Neuronal stem cell (in vitro differentiated cells): Measurements from ENCODE around the gene BRD3OS.

Experiments used
- DNase-seq: peaks from one replicate; pipeline ENCODE4 v3.0.0-alpha.2; 2013; ENCODE audit warnings: low spot score
- H2AFZ ChIP-seq: one replicate; pipeline ENCODE4 v1.6.1; 2013; ENCODE audit warnings: mild to moderate bottlenecking, low read length, inconsistent platforms
- H2AK5ac ChIP-seq: 2 replicates; pipeline ENCODE4 v1.6.1; 2013; ENCODE audit warnings: low read depth, mild to moderate bottlenecking, inconsistent platforms, low read length, moderate library complexity, mixed read lengths
- H2BK120ac ChIP-seq: 2 replicates; pipeline ENCODE4 v1.6.1; 2013; ENCODE audit warnings: low read depth, mild to moderate bottlenecking, inconsistent platforms, low read length, moderate library complexity, mixed read lengths
- H2BK12ac ChIP-seq: one replicate; pipeline ENCODE4 v1.6.1; 2013; ENCODE audit warnings: low read length, inconsistent platforms
- H2BK15ac ChIP-seq: 2 replicates; pipeline ENCODE4 v1.6.1; 2013; ENCODE audit warnings: mild to moderate bottlenecking, low read length, inconsistent platforms, mixed read lengths
- H2BK5ac ChIP-seq: one replicate; pipeline ENCODE4 v1.6.1; 2013; ENCODE audit warnings: inconsistent platforms, mild to moderate bottlenecking, low read length, moderate library complexity
- H3K14ac ChIP-seq: one replicate; pipeline ENCODE4 v1.6.1; 2013; ENCODE audit warnings: low read length, inconsistent platforms
- H3K18ac ChIP-seq: 2 replicates; pipeline ENCODE4 v1.6.1; 2013; ENCODE audit warnings: low read length, inconsistent platforms
- H3K23ac ChIP-seq: 2 replicates; pipeline ENCODE4 v1.6.1; 2013; ENCODE audit warnings: low read depth, mild to moderate bottlenecking, mixed read lengths, low read length, inconsistent platforms; ENCODE audit not compliant: poor library complexity
- H3K27ac ChIP-seq: replicated peaks from 3 replicates; pipeline ENCODE4 v1.5.1; 2013; ENCODE audit warnings: low read length, inconsistent platforms
- H3K27me3 ChIP-seq, 3 experiments: 2 replicates each; pipeline ENCODE4 v1.6.1; 2013; ENCODE audit warnings: low read length in 3 of 3, mild to moderate bottlenecking in 2 of 3, inconsistent platforms in 1 of 3, low read depth in 1 of 3, mixed read lengths in 1 of 3, moderate library complexity in 1 of 3; ENCODE audit not compliant: control insufficient read depth in 3 of 3, insufficient read depth in 3 of 3
- H3K36me3 ChIP-seq, 2 donors: replicated peaks in 1 of 2; 2 replicates each; pipeline ENCODE4 v1.6.1; 2013; ENCODE audit warnings: low read length in 2 of 2; ENCODE audit not compliant: control insufficient read depth in 2 of 2, insufficient read depth in 2 of 2
- H3K4ac ChIP-seq: 2 replicates; pipeline ENCODE4 v1.6.1; 2013; ENCODE audit warnings: inconsistent platforms, mild to moderate bottlenecking, low read length, moderate library complexity
- H3K4me1 ChIP-seq, 2 donors: 1 replicate in 1 of 2; 2 replicates in 1 of 2; pipeline ENCODE4 v1.6.1; 2013; ENCODE audit warnings: low read length in 2 of 2, low read depth in 1 of 2; ENCODE audit not compliant: control insufficient read depth in 2 of 2, insufficient read depth in 1 of 2
- H3K4me2 ChIP-seq: one replicate; pipeline ENCODE4 v1.6.1; 2013; ENCODE audit warnings: mild to moderate bottlenecking, low read length, inconsistent platforms; ENCODE audit not compliant: insufficient read depth, poor library complexity, severe bottlenecking
- H3K4me3 ChIP-seq, 2 donors: 2 replicates each; pipeline ENCODE4 v1.5.1; 2013; ENCODE audit warnings: low read length in 2 of 2, mild to moderate bottlenecking in 2 of 2, inconsistent platforms in 1 of 2, moderate library complexity in 1 of 2
- H3K79me1 ChIP-seq: one replicate; pipeline ENCODE4 v1.6.1; 2013; ENCODE audit warnings: low read depth, mild to moderate bottlenecking, inconsistent platforms, low read length, moderate library complexity
- H3K9ac ChIP-seq: one replicate; pipeline ENCODE4 v1.6.1; 2013; ENCODE audit warnings: mild to moderate bottlenecking, low read depth, low read length, inconsistent platforms; ENCODE audit not compliant: poor library complexity
- H3K9me3 ChIP-seq, 2 donors: replicated peaks in 1 of 2; 2 replicates each; pipeline versions ENCODE3 to v1.6.1; 2013; ENCODE audit warnings: low read length in 2 of 2, mild to moderate bottlenecking in 2 of 2, inconsistent platforms in 1 of 2, low read depth in 1 of 2, mixed read lengths in 1 of 2, moderate library complexity in 1 of 2; ENCODE audit not compliant: control insufficient read depth in 2 of 2, insufficient read depth in 1 of 2
- H4K8ac ChIP-seq: one replicate; pipeline ENCODE4 v1.6.1; 2013; ENCODE audit warnings: low read depth, mild to moderate bottlenecking, inconsistent platforms, low read length, moderate library complexity
- H4K91ac ChIP-seq: one replicate; pipeline ENCODE4 v1.6.1; 2013; ENCODE audit warnings: low read length, low read depth, mild to moderate bottlenecking, inconsistent platforms; ENCODE audit not compliant: poor library complexity
- WGBS, 2 donors: extraction: QIAGEN DNeasy Blood & Tissue Kit; methylation state at CpG; one replicate each; pipeline ENCODE4 v1.1.7; 2013; ENCODE audit warnings: missing lambda C conversion rate in 2 of 2, mixed read lengths in 1 of 2; ENCODE audit not compliant: insufficient read length in 2 of 2, insufficient replicate concordance in 1 of 2; ENCODE audit errors: extremely low coverage in 2 of 2; 5-methylcytosine and 5-hydroxymethylcytosine counted together

The BRD3OS gene

DNA sequence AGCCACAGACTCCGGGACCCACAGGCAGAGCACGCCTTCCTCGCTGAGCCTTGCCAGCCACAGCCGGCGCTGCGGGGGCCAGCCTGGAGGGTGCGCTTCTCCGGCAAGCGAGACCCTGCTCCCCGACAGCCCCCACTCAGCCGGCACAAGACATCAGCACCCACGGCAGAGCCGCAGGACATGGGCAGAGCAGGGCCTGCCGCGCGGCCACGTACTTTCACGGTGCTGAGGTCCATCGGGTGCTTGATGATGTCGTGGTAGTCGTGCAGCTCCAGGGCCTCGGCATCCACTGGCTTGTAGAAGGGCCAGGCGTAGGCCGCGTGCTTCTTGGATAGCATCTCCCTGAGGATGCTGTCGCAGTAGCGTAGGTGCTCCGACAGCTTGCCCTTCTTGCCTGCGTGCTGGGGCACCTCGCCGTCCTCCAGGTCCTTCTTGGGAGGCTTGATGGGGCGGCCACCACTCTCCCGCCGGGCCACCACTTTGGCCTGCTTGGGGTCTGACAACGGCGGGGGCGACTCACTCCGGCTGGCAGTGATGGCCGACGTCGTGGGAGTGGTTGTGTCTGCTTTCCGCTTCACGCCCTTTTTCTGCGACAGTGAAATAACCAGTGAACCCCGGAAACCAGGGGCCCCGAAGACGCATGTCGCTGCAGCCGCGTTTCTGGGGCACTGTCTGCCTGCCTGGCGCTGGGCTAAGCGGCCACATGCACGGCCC, 22.7 kb downstream of the BRD3OS start:
- WGBS, 2 donors: no CpG with 5 or more reads among the region's 53 CpGs
- peaks cover 89 to 98% of the 10 kb centered on the region in 2 donors for H3K36me3 ChIP-seq
- DNase-seq: no peak
- H3K14ac ChIP-seq: peak overlapping the region; percentile 21
- peaks cover 30% of the 10 kb centered on the region for H3K79me1 ChIP-seq
- no peaks in the 10 kb centered on the region for H3K4me1 ChIP-seq
- H2BK15ac ChIP-seq: no peak overlapping the region
- H2AK5ac ChIP-seq: no peak overlapping the region
- H3K9me3 ChIP-seq: no peaks in the 10 kb centered on the region
- no peak overlapping the region for H2BK5ac ChIP-seq
- no peak overlapping the region for H2BK12ac ChIP-seq
- H3K9ac ChIP-seq: no peak overlapping the region
- H3K4me2 ChIP-seq: no peak overlapping the region
- no peak overlapping the region for H3K23ac ChIP-seq
- no peaks in the 10 kb centered on the region for H3K27me3 ChIP-seq
- no peak overlapping the region for H4K8ac ChIP-seq
- no peak overlapping the region for H2AFZ ChIP-seq
- no peak overlapping the region for H3K18ac ChIP-seq
- H3K4ac ChIP-seq: no peak overlapping the region
- no peak overlapping the region for H4K91ac ChIP-seq
- no peak overlapping the region for H2BK120ac ChIP-seq
- H3K27ac ChIP-seq: no peak overlapping the region
- no peak overlapping the region for H3K4me3 ChIP-seq

DNA sequence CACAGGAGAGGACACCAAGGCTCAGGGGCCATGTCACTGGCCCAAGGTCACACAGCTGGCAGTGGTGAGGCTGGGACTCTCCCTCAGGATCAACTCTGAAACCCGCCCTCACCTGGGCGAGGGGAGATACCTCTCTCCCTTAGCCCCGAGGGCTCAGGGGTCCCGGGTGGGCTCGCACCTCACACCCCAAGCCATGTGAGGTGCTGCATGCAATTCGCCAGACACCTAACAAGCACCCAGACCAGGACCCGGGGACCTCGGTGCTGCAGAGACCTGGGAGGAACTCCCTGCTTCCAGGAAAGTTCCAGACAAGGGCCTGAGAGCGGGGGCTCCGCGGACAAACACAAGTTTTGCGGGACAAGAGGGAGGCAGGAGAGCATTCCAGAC, 23.3 kb downstream of the BRD3OS start:
- no peak overlapping the region for H2BK12ac ChIP-seq
- H3K79me1 ChIP-seq: peaks cover 32% of the 10 kb centered on the region
- peaks cover 86 to 98% of the 10 kb centered on the region in 2 donors for H3K36me3 ChIP-seq
- no peak overlapping the region for H4K91ac ChIP-seq
- no peak overlapping the region for H3K4ac ChIP-seq
- no peak overlapping the region for H2AFZ ChIP-seq
- no peak overlapping the region for H2AK5ac ChIP-seq
- H3K9ac ChIP-seq: peak overlapping the region; percentile 4
- H4K8ac ChIP-seq: no peak overlapping the region
- WGBS, 2 donors: no CpG with 5 or more reads among the region's 12 CpGs
- no peak overlapping the region for H3K23ac ChIP-seq
- H3K4me3 ChIP-seq: no peak overlapping the region
- H3K27me3 ChIP-seq: no peaks in the 10 kb centered on the region
- no peak overlapping the region for H3K27ac ChIP-seq
- DNase-seq: no peak
- H3K9me3 ChIP-seq: no peaks in the 10 kb centered on the region
- H3K4me1 ChIP-seq: no peaks in the 10 kb centered on the region
- H2BK15ac ChIP-seq: no peak overlapping the region
- H3K4me2 ChIP-seq: no peak overlapping the region
- H2BK5ac ChIP-seq: no peak overlapping the region
- no peak overlapping the region for H3K14ac ChIP-seq
- no peak overlapping the region for H2BK120ac ChIP-seq
- peak overlapping the region; percentile 17 for H3K18ac ChIP-seq

DNA sequence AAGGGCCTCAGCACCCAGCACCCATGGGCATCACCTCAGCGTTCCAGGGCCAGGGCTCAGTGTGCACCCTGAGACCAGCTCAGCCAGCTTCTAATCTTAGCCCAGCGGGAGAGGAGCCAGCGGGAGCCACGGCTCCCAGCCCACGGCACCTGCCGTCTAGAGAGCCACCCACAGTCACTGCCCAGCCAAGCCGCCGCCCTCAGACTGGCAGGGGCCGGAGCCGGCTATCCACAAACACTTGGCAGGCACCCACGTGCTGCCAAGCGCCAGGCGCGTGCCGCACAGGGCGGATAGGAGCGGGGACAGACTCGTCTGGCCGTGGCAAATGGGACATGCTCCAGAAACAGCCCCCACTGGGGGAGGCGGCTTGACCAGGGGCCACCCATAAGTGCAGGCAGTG, 24.0 kb downstream of the BRD3OS start:
- H2BK5ac ChIP-seq: no peak overlapping the region
- H2BK120ac ChIP-seq: no peak overlapping the region
- DNase-seq: no peak
- no peak overlapping the region for H2BK12ac ChIP-seq
- no peak overlapping the region for H3K4me3 ChIP-seq
- no peaks in the 10 kb centered on the region for H3K4me1 ChIP-seq
- no peak overlapping the region for H3K4me2 ChIP-seq
- peaks cover 39% of the 10 kb centered on the region for H3K79me1 ChIP-seq
- no peak overlapping the region for H3K4ac ChIP-seq
- H3K9ac ChIP-seq: no peak overlapping the region
- H2BK15ac ChIP-seq: no peak overlapping the region
- no peak overlapping the region for H4K91ac ChIP-seq
- H3K23ac ChIP-seq: peak overlapping the region; percentile 55
- H2AK5ac ChIP-seq: no peak overlapping the region
- peak overlapping the region; percentile 23 for H4K8ac ChIP-seq
- no CpG with 5 or more reads among the region's 20 CpGs for WGBS, 2 donors
- H3K36me3 ChIP-seq: peaks cover 82 to 97% of the 10 kb centered on the region in 2 donors
- H2AFZ ChIP-seq: no peak overlapping the region
- H3K18ac ChIP-seq: peak overlapping the region; percentile 48
- H3K27ac ChIP-seq: no peak overlapping the region
- no peaks in the 10 kb centered on the region for H3K9me3 ChIP-seq
- no peaks in the 10 kb centered on the region for H3K27me3 ChIP-seq
- H3K14ac ChIP-seq: no peak overlapping the region

DNA sequence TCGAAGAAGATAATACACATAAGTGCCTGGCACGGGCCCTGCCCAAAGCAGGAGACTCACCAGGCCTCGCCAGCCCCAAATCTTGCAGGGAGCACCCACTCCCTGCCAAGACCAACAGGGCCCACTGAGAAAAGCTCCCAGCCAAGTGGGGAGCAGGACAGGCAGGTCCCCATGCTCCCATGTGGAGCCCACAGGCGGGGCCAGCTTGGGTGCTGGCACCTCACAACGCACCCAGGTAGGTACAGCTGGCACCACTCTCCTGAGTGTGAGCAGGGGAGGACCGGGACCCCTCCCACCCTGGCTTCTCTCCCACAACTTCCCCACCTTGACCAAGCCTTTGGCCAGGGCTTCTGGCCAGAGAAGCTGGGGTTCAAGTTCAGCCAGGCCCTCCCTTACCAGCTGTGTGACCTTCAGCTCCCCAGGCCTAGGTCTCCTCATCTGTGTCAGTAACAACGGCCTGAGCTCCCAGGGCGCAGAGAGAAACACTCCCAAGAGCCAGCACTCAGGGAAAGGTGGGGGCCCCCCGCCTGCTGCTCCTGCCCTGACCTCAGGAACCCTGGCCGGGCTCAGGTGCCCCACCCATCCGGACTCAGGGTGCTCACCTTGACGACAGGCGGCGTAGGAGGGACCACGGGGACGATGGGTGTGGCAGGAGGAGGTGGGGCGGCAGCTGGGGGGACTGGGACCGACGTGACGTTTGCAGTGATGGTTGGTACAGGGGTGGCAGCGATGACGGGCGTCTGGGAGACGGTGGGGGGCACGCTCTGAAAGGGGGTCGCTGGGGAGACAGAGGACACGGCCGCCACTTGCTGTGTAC, 24.7 kb downstream of the BRD3OS start:
- Histone ChIP-seq H2BK12ac (no peak overlapping the region), H3K79me1 (peaks cover 45% of the 10 kb centered on the region), H3K27ac (no peak overlapping the region), H3K18ac (peak overlapping the region; percentile 38), H3K4me1 (no peaks in the 10 kb centered on the region), H2BK120ac (no peak overlapping the region), H3K4ac (no peak overlapping the region), H2BK5ac (no peak overlapping the region), H3K9ac (no peak overlapping the region), H3K9me3 (no peaks in the 10 kb centered on the region), H2AK5ac (no peak overlapping the region), H3K36me3 (peaks cover 74 to 96% of the 10 kb centered on the region in 2 donors), H3K23ac (peak overlapping the region; percentile 73), H2BK15ac (no peak overlapping the region), H3K27me3 (no peaks in the 10 kb centered on the region), H3K14ac (no peak overlapping the region), H3K4me3 (no peak overlapping the region), H4K91ac (no peak overlapping the region), H3K4me2 (no peak overlapping the region), H4K8ac (peak overlapping the region; percentile 17), H2AFZ (no peak overlapping the region)
- DNase-seq: no peak
- WGBS, 2 donors: no CpG with 5 or more reads among the region's 28 CpGs
